Measurements from ENCODE around the gene MVB12B. TPM values are rescaled to one million over a fixed set of nuclear protein-coding genes. Genes with fewer than 3 reads are reported as not detected.

Gene MVB12B
- total RNA-seq, 1 experiment from 2014 or later: 5.8 TPM

- WGBS (ENCODE audit: extremely low coverage, insufficient read length, low lambda C conversion rate): no CpG with 5 or more reads among the region's 2 CpGs
- no peaks in the 10 kb centered on the region for H4K20me1 ChIP-seq (ENCODE audit: control insufficient read depth, insufficient read depth, insufficient read length)
- no peaks in the 10 kb centered on the region for H3K9me3 Mint-ChIP-seq
- no peak overlapping the region for H3K4ac ChIP-seq (ENCODE audit: low read depth, low read length)
- H2BK15ac ChIP-seq (ENCODE audit: low read depth, low read length): no peak overlapping the region
- H3K27me3 ChIP-seq (ENCODE audit: insufficient read depth, low read length): no peaks in the 10 kb centered on the region
- no peak for TF ChIP-seq CTCF (conservative IDR thresholded peaks at IDR 0.05)
- peaks cover 11 to 24% of the 10 kb centered on the region in 2 experiments for H3K4me1 Mint-ChIP-seq
- no peak overlapping the region for H4K8ac ChIP-seq (replicated peaks; ENCODE audit: insufficient read length, low read depth, low read length)
- H2AK5ac ChIP-seq (ENCODE audit: insufficient read length, low read length): no peak overlapping the region
- no peaks in the 10 kb centered on the region for H3K79me1 ChIP-seq (ENCODE audit: insufficient read depth, low read depth, low read length, poor library complexity, severe bottlenecking)
- H3K27ac ChIP-seq (ENCODE audit: insufficient read length, low read depth, low read length): no peak overlapping the region
- H3K36me3 Mint-ChIP-seq (ENCODE audit: insufficient read depth in 1 of 3, low read depth in 3 of 3): no peaks in the 10 kb centered on the region
- no peak overlapping the region; the same call in 1 of the 2 replicates for H3K14ac ChIP-seq (ENCODE audit: insufficient read depth, low read length)
- no peaks in the 10 kb centered on the region for H3K79me2 ChIP-seq (ENCODE audit: insufficient read depth, low read length)
- H3K56ac ChIP-seq (ENCODE audit: insufficient read length, low read depth, low read length): no peak overlapping the region
- H2BK5ac ChIP-seq (ENCODE audit: insufficient read length, low read length): no peak overlapping the region
- H3K4me1 ChIP-seq (ENCODE audit: insufficient read depth, low read length): no peaks in the 10 kb centered on the region
- no peak overlapping the region for H3K23ac ChIP-seq (ENCODE audit: insufficient read length, low read depth, low read length)
- no peak overlapping the region for H4K91ac ChIP-seq (ENCODE audit: insufficient read length, low read depth, low read length)
- peak overlapping the region in 1 of 3 experiments; percentile 48; a peak in 2 of 7 replicates for H3K27ac Mint-ChIP-seq
- no peaks in the 10 kb centered on the region for H3K9me3 ChIP-seq (ENCODE audit: control insufficient read depth, low read depth, low read length)
- no peak overlapping the region for H2BK20ac ChIP-seq (ENCODE audit: low read depth, low read length, poor library complexity, severe bottlenecking)
- no peaks in the 10 kb centered on the region for H3K23me2 ChIP-seq (ENCODE audit: insufficient read length, low read depth, low read length, poor library complexity, severe bottlenecking)
- H3K27me3 Mint-ChIP-seq (ENCODE audit: low read depth): no peaks in the 10 kb centered on the region
- no peak overlapping the region for H3T11ph ChIP-seq (ENCODE audit: low read length)
- no peak overlapping the region for H4K5ac ChIP-seq (ENCODE audit: insufficient read length, low read depth, low read length)
- no peak overlapping the region for H2AFZ ChIP-seq (ENCODE audit: low read length)
- no peak overlapping the region for H2BK12ac ChIP-seq (ENCODE audit: insufficient read length, low read depth, low read length)
- no peak overlapping the region for H3K4me2 ChIP-seq (ENCODE audit: insufficient read depth, insufficient read length, low read length)
- DNase-seq: no peak
- no peak overlapping the region for H3K18ac ChIP-seq (ENCODE audit: insufficient read length, low read depth, low read length)
- no peak overlapping the region for H2BK120ac ChIP-seq (ENCODE audit: low read depth, low read length, poor library complexity, severe bottlenecking)
- no peak overlapping the region for H3K9ac ChIP-seq (ENCODE audit: extremely low read depth, insufficient read length, low read length)
- no peak overlapping the region for H3K4me3 Mint-ChIP-seq
These were observed 121.5 kb downstream of the MVB12B start for GRCh38 chr9:126448136-126448535.
